Measurements from ENCODE around the gene LENEP.
"Not testable (repeated sequence)": the region's sequence is repeated elsewhere in the genome, so short reads cannot be mapped to it uniquely, and the experiment has no call there.

LENEP gene

DNA sequence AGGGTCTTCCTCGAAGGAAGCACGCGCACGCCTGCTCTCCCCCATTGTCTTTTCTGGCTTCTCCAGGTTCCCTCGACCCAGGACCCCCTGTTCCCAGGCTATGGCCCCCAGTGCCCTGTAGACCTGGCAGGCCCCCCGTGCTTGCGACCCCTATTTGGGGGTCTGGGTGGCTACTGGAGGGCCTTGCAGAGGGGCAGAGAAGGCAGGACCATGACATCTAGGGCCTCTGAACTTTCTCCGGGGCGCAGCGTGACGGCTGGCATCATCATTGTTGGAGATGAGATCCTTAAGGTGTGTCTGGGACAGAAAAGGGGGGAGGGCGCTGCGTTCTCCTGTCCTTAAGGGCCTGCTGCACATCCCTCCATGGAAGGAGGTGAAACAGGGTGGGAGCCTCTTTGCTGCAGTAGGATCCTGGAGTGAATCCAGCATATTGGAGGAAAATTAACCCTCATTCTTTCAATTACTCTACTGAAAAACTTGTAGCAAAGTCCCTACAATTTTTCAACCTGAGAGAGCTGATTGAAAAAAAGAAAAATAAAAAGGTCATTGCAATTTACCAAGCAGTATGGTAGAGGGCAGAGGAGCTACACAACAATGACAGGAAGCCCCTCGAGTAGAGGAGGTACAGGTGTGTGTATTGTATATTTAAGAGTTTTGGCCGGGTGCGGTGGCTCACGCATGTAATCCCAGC, 9.5 kb upstream of the LENEP start:
- no peaks in the 10 kb centered on the region for H3K9me2 ChIP-seq (replicated peaks; ENCODE audit: low read depth, low read length)
- H3K79me2 ChIP-seq (ENCODE audit: insufficient read depth, low read length) = peaks cover 69% of the 10 kb centered on the region
- no peak overlapping the region for H2AFZ ChIP-seq (ENCODE audit: low read length)
- H4K20me1 ChIP-seq (ENCODE audit: insufficient read depth, low read length, poor library complexity, severe bottlenecking) = peaks cover 2% of the 10 kb centered on the region
- H3K36me3 ChIP-seq (ENCODE audit: insufficient read depth, low read length) = peaks cover 9% of the 10 kb centered on the region; the same call in 1 of the 2 replicates
- H3K9ac ChIP-seq (ENCODE audit: low read depth, low read length, poor library complexity, severe bottlenecking) = peak overlapping the region; percentile 89
- H3F3A ChIP-seq (ENCODE audit: low read depth) = peaks cover 9% of the 10 kb centered on the region; the same call in 1 of the 2 replicates
- peaks cover 10% of the 10 kb centered on the region for H3K4me1 ChIP-seq (ENCODE audit: insufficient read depth, low read length, poor library complexity, severe bottlenecking)
- no peaks in the 10 kb centered on the region for H3K27me3 ChIP-seq (ENCODE audit: insufficient read depth, low read length, poor library complexity, severe bottlenecking)
- H3K9me3 ChIP-seq (ENCODE audit: insufficient read depth, low read depth, low read length) = no peaks in the 10 kb centered on the region
- H3K4me2 ChIP-seq (ENCODE audit: low read depth, low read length, poor library complexity, severe bottlenecking) = peak overlapping the region; percentile 89
- H3K4me3 ChIP-seq (ENCODE audit: low read length, poor library complexity, severe bottlenecking) = peak overlapping the region; percentile 86
- no peak for TF ChIP-seq EZH2phosphoT487 (IDR thresholded peaks at IDR 0.05; ENCODE audit: borderline replicate concordance)
- TF ChIP-seq, protein P1, sequence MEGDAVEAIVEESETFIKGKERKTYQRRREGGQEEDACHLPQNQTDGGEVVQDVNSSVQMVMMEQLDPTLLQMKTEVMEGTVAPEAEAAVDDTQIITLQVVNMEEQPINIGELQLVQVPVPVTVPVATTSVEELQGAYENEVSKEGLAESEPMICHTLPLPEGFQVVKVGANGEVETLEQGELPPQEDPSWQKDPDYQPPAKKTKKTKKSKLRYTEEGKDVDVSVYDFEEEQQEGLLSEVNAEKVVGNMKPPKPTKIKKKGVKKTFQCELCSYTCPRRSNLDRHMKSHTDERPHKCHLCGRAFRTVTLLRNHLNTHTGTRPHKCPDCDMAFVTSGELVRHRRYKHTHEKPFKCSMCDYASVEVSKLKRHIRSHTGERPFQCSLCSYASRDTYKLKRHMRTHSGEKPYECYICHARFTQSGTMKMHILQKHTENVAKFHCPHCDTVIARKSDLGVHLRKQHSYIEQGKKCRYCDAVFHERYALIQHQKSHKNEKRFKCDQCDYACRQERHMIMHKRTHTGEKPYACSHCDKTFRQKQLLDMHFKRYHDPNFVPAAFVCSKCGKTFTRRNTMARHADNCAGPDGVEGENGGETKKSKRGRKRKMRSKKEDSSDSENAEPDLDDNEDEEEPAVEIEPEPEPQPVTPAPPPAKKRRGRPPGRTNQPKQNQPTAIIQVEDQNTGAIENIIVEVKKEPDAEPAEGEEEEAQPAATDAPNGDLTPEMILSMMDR (conservative IDR thresholded peaks at IDR 0.05; ENCODE audit: low read length) = peak; percentile 29

DNA sequence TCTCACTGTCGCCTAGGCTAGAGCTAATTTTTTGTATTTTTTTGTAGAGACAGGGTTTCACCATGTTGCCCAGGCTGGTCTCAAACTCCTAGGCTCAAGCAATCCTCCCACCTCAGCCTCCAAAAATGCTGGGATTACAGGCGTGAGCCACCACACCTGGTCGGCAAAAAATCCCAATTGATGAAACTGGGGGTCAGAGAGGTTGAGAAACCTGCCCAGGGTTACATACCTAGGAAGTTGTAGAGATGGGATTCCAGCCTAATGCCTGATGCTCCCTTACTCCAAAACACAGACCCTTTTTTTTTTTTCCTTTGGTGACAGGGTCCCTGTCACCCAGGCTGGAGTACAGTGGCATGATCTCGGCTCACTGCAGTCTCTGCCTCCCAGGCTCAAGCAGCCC, 6.7 kb upstream of the LENEP start:
- Histone ChIP-seq H3K79me2 (ENCODE audit: insufficient read depth, low read length) (peaks cover 49% of the 10 kb centered on the region), H3K4me1 (ENCODE audit: insufficient read depth, low read length, poor library complexity, severe bottlenecking) (peaks cover 14% of the 10 kb centered on the region)
- H4K20me1 ChIP-seq (ENCODE audit: insufficient read depth, low read length, poor library complexity, severe bottlenecking); H3K4me2 ChIP-seq (ENCODE audit: low read depth, low read length, poor library complexity, severe bottlenecking); H3K4me3 ChIP-seq (ENCODE audit: low read length, poor library complexity, severe bottlenecking); H3K36me3 ChIP-seq (ENCODE audit: insufficient read depth, low read length); H3K27me3 ChIP-seq (ENCODE audit: insufficient read depth, low read length, poor library complexity, severe bottlenecking); H3K9me3 ChIP-seq (ENCODE audit: insufficient read depth, low read depth, low read length); H2AFZ ChIP-seq (ENCODE audit: low read length); H3F3A ChIP-seq (ENCODE audit: low read depth); H3K9ac ChIP-seq (ENCODE audit: low read depth, low read length, poor library complexity, severe bottlenecking); H3K9me2 ChIP-seq (replicated peaks; ENCODE audit: low read depth, low read length): not testable (repeated sequence)

DNA sequence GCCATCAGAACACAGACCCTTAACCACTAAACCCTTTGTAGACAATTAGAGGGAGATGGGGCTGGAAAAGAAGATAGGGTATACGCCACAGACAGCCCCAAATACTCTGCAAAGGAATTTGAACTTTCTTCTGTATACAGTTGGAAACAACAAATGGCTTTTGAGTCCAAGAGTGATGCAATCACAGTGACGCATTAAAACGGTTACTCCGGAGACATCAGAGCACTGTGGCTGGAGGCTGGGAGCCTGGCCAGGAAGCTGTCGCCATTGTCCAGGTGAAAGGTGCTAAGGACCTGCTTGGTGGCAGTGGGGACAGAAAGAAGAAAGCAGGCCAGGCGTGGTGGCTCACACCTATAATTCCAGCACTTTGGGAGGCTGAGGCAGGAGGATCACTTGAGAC, 6.1 kb upstream of the LENEP start:
- Histone ChIP-seq H3K4me3 (ENCODE audit: low read length, poor library complexity, severe bottlenecking) (no peak overlapping the region), H3K4me2 (ENCODE audit: low read depth, low read length, poor library complexity, severe bottlenecking) (no peak overlapping the region), H3K9me2 (replicated peaks; ENCODE audit: low read depth, low read length) (no peaks in the 10 kb centered on the region), H3K36me3 (ENCODE audit: insufficient read depth, low read length) (no peaks in the 10 kb centered on the region), H3K27me3 (ENCODE audit: insufficient read depth, low read length, poor library complexity, severe bottlenecking) (no peaks in the 10 kb centered on the region), H3K79me2 (ENCODE audit: insufficient read depth, low read length) (peaks cover 43% of the 10 kb centered on the region), H3K9me3 (ENCODE audit: insufficient read depth, low read depth, low read length) (no peaks in the 10 kb centered on the region), H3K4me1 (ENCODE audit: insufficient read depth, low read length, poor library complexity, severe bottlenecking) (peaks cover 12% of the 10 kb centered on the region), H4K20me1 (ENCODE audit: insufficient read depth, low read length, poor library complexity, severe bottlenecking) (peaks cover 2% of the 10 kb centered on the region), H3F3A (ENCODE audit: low read depth) (peaks cover 3% of the 10 kb centered on the region; the same call in 1 of the 2 replicates), H3K9ac (ENCODE audit: low read depth, low read length, poor library complexity, severe bottlenecking) (no peak overlapping the region), H2AFZ (ENCODE audit: low read length) (no peak overlapping the region)
- TF ChIP-seq EZH2phosphoT487 (IDR thresholded peaks at IDR 0.05; ENCODE audit: borderline replicate concordance) = no peak
- TF ChIP-seq, protein P1 (conservative IDR thresholded peaks at IDR 0.05; ENCODE audit: low read length) = no peak
